Lung (tissue), 12 donors: ENCODE data around the gene KIAA1217. TPM values are rescaled to one million over a fixed set of nuclear protein-coding genes. Genes with fewer than 3 reads are reported as not detected.
A peak's percentile ranks its signal among the peaks of the same experiment; 100 is the strongest.

Experiments
- ATAC-seq: fragments of 200-7000 bp; cut with Tn5 transposase; one replicate; pipeline ENCODE4 v1.9.1; 2020; ENCODE audit warnings: moderate number of reproducible peaks; ENCODE audit not compliant: insufficient read depth, low FRiP score
- DNase-seq, 3 donors: peaks; one replicate each; pipeline ENCODE4 v3.0.0-alpha.2; 2013 to 2017
- H3K27ac ChIP-seq, 2 donors: one replicate each; pipeline ENCODE4 v1.5.1; 2013; ENCODE audit warnings: mild to moderate bottlenecking in 2 of 2, moderate library complexity in 2 of 2, control low read depth in 1 of 2, inconsistent platforms in 1 of 2, low read depth in 1 of 2, low read length in 1 of 2
- H3K27me3 ChIP-seq, 3 donors: one replicate each; pipeline ENCODE4 v1.5.1; 2013; ENCODE audit warnings: low read length in 2 of 3; ENCODE audit not compliant: control insufficient read depth in 3 of 3, insufficient read depth in 3 of 3
- H3K36me3 ChIP-seq, 4 donors: one replicate each; pipeline ENCODE4 v1.5.1; 2013; ENCODE audit warnings: low read length in 4 of 4, mild to moderate bottlenecking in 1 of 4, moderate library complexity in 1 of 4; ENCODE audit not compliant: control insufficient read depth in 4 of 4, insufficient read depth in 4 of 4
- H3K4me1 ChIP-seq, 5 donors: one replicate each; pipeline ENCODE4 v1.5.1; 2013; ENCODE audit warnings: low read length in 5 of 5, mild to moderate bottlenecking in 2 of 5, moderate library complexity in 1 of 5; ENCODE audit not compliant: control insufficient read depth in 5 of 5, insufficient read depth in 5 of 5
- H3K4me3 ChIP-seq: one replicate; pipeline ENCODE4 v1.5.1; 2013; ENCODE audit warnings: mild to moderate bottlenecking, control low read depth, moderate library complexity
- H3K9ac ChIP-seq, 2 donors: one replicate each; pipeline ENCODE4 v1.5.1; 2013; ENCODE audit warnings: low read length in 2 of 2, control low read depth in 1 of 2; ENCODE audit not compliant: insufficient read depth in 1 of 2
- H3K9me3 ChIP-seq, 4 donors: one replicate each; pipeline ENCODE4 v1.5.1; 2013; ENCODE audit warnings: low read length in 3 of 4, mild to moderate bottlenecking in 1 of 4, moderate library complexity in 1 of 4; ENCODE audit not compliant: control insufficient read depth in 4 of 4, insufficient read depth in 3 of 4
- CTCF ChIP-seq: IDR thresholded peaks from 2 replicates; pipeline ENCODE4 v1.5.1; 2012; ENCODE audit warnings: mild to moderate bottlenecking; ENCODE audit errors: control extremely low read depth, extremely low read depth
- WGBS, 2 donors: extraction: QIAGEN DNeasy Blood & Tissue Kit; methylation state at CpG; one replicate each; pipeline ENCODE4 v1.1.7; 2013; 5-methylcytosine and 5-hydroxymethylcytosine counted together
- polyA plus RNA-seq, 2 donors: library from polyadenylated mRNA; stranded (reverse); fragments of 200-250 nt; gene quantifications; one replicate each; pipeline ENCODE4 v1.2.1, GENCODE V29; 2013
- total RNA-seq, 2 donors: library from RNA; depleted of rRNA in 1 of 2; stranded (reverse); fragments of >200 nt in 1 of 2; gene quantifications; one replicate each; pipeline ENCODE4 v1.2.1, GENCODE V29; 2014 to 2021
- donor health status: control.
- donor health status: control.
- donor health status: Bipolar disorder and iron deficiency.
- donor health status: healthy.
- donor health status: DM: yes; HTN: yes; CAD: no.

KIAA1217 gene
- total and polyA plus RNA-seq, 4 donors: 5.5 to 58.6 (median 24.1) TPM

- Histone ChIP-seq H3K27me3 (no peaks in the 10 kb centered on the region), H3K36me3 (peaks cover 20 to 57% (median 31%) of the 10 kb centered on the region in 4 donors), H3K9ac (no peak overlapping the region), H3K9me3 (no peaks in the 10 kb centered on the region), H3K27ac (no peak overlapping the region), H3K4me3 (no peak overlapping the region), H3K4me1 (no peaks in the 10 kb centered on the region)
- ATAC-seq (no peak), DNase-seq (no peak)
- TF ChIP-seq CTCF: no peak
- 71 to 91% methylated on average over 4 of the region's 4 CpGs for WGBS, 2 donors
Observed at GRCh38 chr10:24533981-24534380, 325.0 kb downstream of the KIAA1217 start.

- Histone ChIP-seq H3K4me3 (no peak overlapping the region), H3K36me3 (peaks cover 22 to 48% (median 31%) of the 10 kb centered on the region in 4 donors), H3K9ac (peak overlapping the region in 1 of 2 donors; percentile 16), H3K4me1 (no peaks in the 10 kb centered on the region), H3K9me3 (no peaks in the 10 kb centered on the region), H3K27ac (no peak overlapping the region), H3K27me3 (no peaks in the 10 kb centered on the region)
- WGBS, 2 donors: 86 to 88% methylated on average over 11 of the region's 11 CpGs
- ATAC-seq: no peak
- TF ChIP-seq CTCF: no peak
- no peak for DNase-seq
Observed at GRCh38 chr10:24536636-24537035, 327.7 kb downstream of the KIAA1217 start.

GRCh38 chr10:24541239-24541753 is 332.4 kb downstream of the KIAA1217 start:
- H3K36me3 ChIP-seq: peaks cover 13 to 43% (median 25%) of the 10 kb centered on the region in 4 donors

More at GRCh38 chr10:24541239-24541753, 332.4 kb downstream of the KIAA1217 start:
- Histone ChIP-seq H3K27ac (no peak overlapping the region), H3K27me3 (no peaks in the 10 kb centered on the region), H3K9me3 (peaks cover 0 to 1% (median 0%) of the 10 kb centered on the region in 4 donors), H3K4me3 (no peak overlapping the region), H3K9ac (no peak overlapping the region), H3K4me1 (no peaks in the 10 kb centered on the region)
- no peak for TF ChIP-seq CTCF
- 82 to 87% methylated on average over 9 of the region's 9 CpGs for WGBS, 2 donors
- DNase-seq: no peak
- ATAC-seq: no peak
